Kidney (tissue), 14 donors: ENCODE results near the gene SPEG. TPM values are rescaled to one million over a fixed set of nuclear protein-coding genes. Genes with fewer than 3 reads are reported as not detected.
A peak's percentile ranks its signal among the peaks of the same experiment; 100 is the strongest.

ENCODE experiments used
- DNase-seq, 5 donors: peaks; one replicate each; pipeline ENCODE4 v3.0.0-alpha.2; 2013 to 2020
- FAIRE-seq: peaks from 2 replicates; lab custom pipeline; 2012; peaks lifted over from hg19 to GRCh38; lab: Jason Lieb, UNC
- H3K27ac ChIP-seq, 2 donors: one replicate each; pipeline ENCODE4 v1.7.0; 2013; ENCODE audit warnings: low read depth in 2 of 2, low read length in 2 of 2, inconsistent platforms in 1 of 2
- H3K27me3 ChIP-seq: one replicate; pipeline ENCODE4 v1.7.1; 2013; ENCODE audit warnings: low read length, inconsistent platforms; ENCODE audit not compliant: control insufficient read depth, insufficient read depth
- H3K36me3 ChIP-seq, 3 donors: one replicate each; pipeline versions ENCODE4 v1.7.0 to v1.7.1; 2013; ENCODE audit warnings: low read length in 3 of 3, control low read depth in 1 of 3, inconsistent platforms in 1 of 3; ENCODE audit not compliant: insufficient read depth in 3 of 3, control insufficient read depth in 2 of 3
- H3K4me1 ChIP-seq, 3 donors: one replicate each; pipeline versions ENCODE4 v1.7.0 to v1.7.1; 2013; ENCODE audit warnings: low read length in 3 of 3, inconsistent platforms in 1 of 3, low read depth in 1 of 3; ENCODE audit not compliant: control insufficient read depth in 2 of 3, insufficient read depth in 2 of 3
- H3K4me3 ChIP-seq, 3 donors: one replicate each; pipeline versions ENCODE4 v1.7.0 to v1.8.1; 2013; ENCODE audit warnings: low read length in 3 of 3, control low read depth in 1 of 3, inconsistent platforms in 1 of 3
- H3K9ac ChIP-seq, 3 donors: one replicate each; pipeline versions ENCODE4 v1.7.0 to v1.7.1; 2013; ENCODE audit warnings: low read length in 3 of 3, control low read depth in 1 of 3, inconsistent platforms in 1 of 3
- H3K9me3 ChIP-seq, 3 donors: one replicate each; pipeline versions ENCODE4 v1.7.0 to v1.7.1; 2013; ENCODE audit warnings: low read length in 3 of 3, control low read depth in 1 of 3, inconsistent platforms in 1 of 3; ENCODE audit not compliant: control insufficient read depth in 2 of 3, insufficient read depth in 1 of 3
- CTCF ChIP-seq: IDR thresholded peaks from 3 replicates; pipeline ENCODE4 v1.5.1; 2012; ENCODE audit warnings: mild to moderate bottlenecking, moderate library complexity, borderline replicate concordance; ENCODE audit not compliant: insufficient read depth; ENCODE audit errors: extremely low read depth
- intact Hi-C: fragments of 100-400 bp; cut with DNase I; formaldehyde crosslinking; loops from one replicate; pipeline ENCODE4 v1.11.1; 2022
- polyA plus RNA-seq: library from polyadenylated mRNA; stranded (reverse); fragments of 350-450 nt; fragmentation: Illumina TruSeq; extraction: RNeasy Lipid Tissue Mini Kit (QIAGEN cat#74804); gene quantifications from one replicate; pipeline ENCODE4 v1.2.3, GENCODE V29; 2014; ENCODE audit warnings: low read depth, low replicate concordance; ENCODE audit not compliant: insufficient read depth
- total RNA-seq: library from RNA; stranded (reverse); fragmentation: NEBNext Ultra II Directional; extraction: Animal tissue kit (Norgen Biotek cat#: 25700); gene quantifications from one replicate; pipeline ENCODE4 v1.2.1, GENCODE V29; 2021
- donor health status: control.
- donor health status: control.
- donor health status: control.
- donor health status: control.
- donor health status: control.
- donor health status: DM: yes; HTN: yes; CAD: no.
- donor health status: Normal renal cell carcinoma (clear cell type).

The SPEG gene
- total and polyA plus RNA-seq, 2 donors from 2014 or later, result 13.1 to 26.6 TPM

- intact Hi-C loops, result loop anchor here (10.0 kb wide), 1 partner anchor 135 kb away; no protein-coding TSS in a partner anchor
- FAIRE-seq (no peak), DNase-seq (peak in 1 of 5 donors; percentile 37)
- Histone ChIP-seq H3K4me1 (no peaks in the 10 kb centered on the region), H3K4me3 (no peak overlapping the region), H3K36me3 (no peaks in the 10 kb centered on the region), H3K27me3 (no peaks in the 10 kb centered on the region), H3K9me3 (no peaks in the 10 kb centered on the region), H3K9ac (no peak overlapping the region), H3K27ac (no peak overlapping the region)
- no peak for TF ChIP-seq CTCF
Observed at GRCh38 chr2:219399716-219400478, 34.7 kb upstream of the SPEG start.

- FAIRE-seq (no peak), DNase-seq (peak in 1 of 5 donors; percentile 32)
- Histone ChIP-seq H3K27ac (no peak overlapping the region), H3K4me3 (no peak overlapping the region), H3K36me3 (no peaks in the 10 kb centered on the region), H3K9me3 (no peaks in the 10 kb centered on the region), H3K9ac (no peak overlapping the region), H3K4me1 (no peaks in the 10 kb centered on the region), H3K27me3 (no peaks in the 10 kb centered on the region)
- intact Hi-C loops, result loop anchor here (10.0 kb wide), 1 partner anchor 134 kb away; no protein-coding TSS in a partner anchor
- no peak for TF ChIP-seq CTCF
Observed at GRCh38 chr2:219400562-219400961, 34.1 kb upstream of the SPEG start.

DNA sequence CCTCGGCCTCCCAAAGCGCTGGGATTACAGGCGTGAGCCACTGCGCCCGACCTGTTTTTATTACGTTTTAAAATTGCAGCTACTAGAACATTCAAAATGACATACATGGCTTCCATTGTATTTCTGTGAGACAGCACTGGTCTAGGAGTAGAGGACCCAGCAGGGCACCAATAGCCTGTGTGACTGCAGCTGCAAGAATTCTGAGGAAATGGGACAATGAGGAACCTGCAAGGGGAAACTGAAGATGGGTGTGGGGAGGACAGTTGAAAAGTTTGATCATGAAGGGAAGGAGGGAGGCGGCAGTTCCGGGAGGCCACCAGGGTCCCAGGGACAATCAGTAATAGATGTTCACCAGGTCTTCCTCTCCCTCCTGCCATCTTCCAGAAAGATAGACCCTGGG, 33.0 kb upstream of the SPEG start:
- H3K27ac ChIP-seq, result no peak overlapping the region
- TF ChIP-seq CTCF, result no peak
- no peak overlapping the region for H3K9ac ChIP-seq
- no peak overlapping the region for H3K4me3 ChIP-seq
- intact Hi-C loops, result loop anchor here (10.0 kb wide), 1 partner anchor 133 kb away; no protein-coding TSS in a partner anchor
- no peak for FAIRE-seq
- H3K9me3 ChIP-seq, result no peaks in the 10 kb centered on the region
- no peaks in the 10 kb centered on the region for H3K36me3 ChIP-seq
- no peak for DNase-seq
- H3K4me1 ChIP-seq, result no peaks in the 10 kb centered on the region
- no peaks in the 10 kb centered on the region for H3K27me3 ChIP-seq
